Chondrocyte (in vitro differentiated cells): ENCODE data around the gene FAM131A. TPM values are rescaled to one million over a fixed set of nuclear protein-coding genes. Genes with fewer than 3 reads are reported as not detected.

ENCODE experiments used
- DNase-seq: peaks from one replicate; pipeline ENCODE4 v3.0.0; 2021; ENCODE audit warnings: mixed read lengths, low spot score
- H3K27ac Mint-ChIP-seq: one replicate; pipeline ENCODE4 v1.8.0; 2021; ENCODE audit warnings: mild to moderate bottlenecking, moderate library complexity, mixed read lengths; ENCODE audit not compliant: unreplicated experiment
- H3K27me3 Mint-ChIP-seq: 2 replicates; pipeline ENCODE4 v1.8.0; 2021; ENCODE audit warnings: low read depth, mixed read lengths
- H3K36me3 Mint-ChIP-seq: 2 replicates; pipeline ENCODE4 v1.8.0; 2021; ENCODE audit warnings: low read depth, mixed read lengths
- H3K4me1 Mint-ChIP-seq: 2 replicates; pipeline ENCODE4 v1.8.0; 2021; ENCODE audit warnings: low read depth, mild to moderate bottlenecking, mixed read lengths
- H3K4me3 Mint-ChIP-seq: one replicate; pipeline ENCODE4 v1.8.0; 2021; ENCODE audit warnings: mild to moderate bottlenecking, moderate library complexity, mixed read lengths; ENCODE audit not compliant: unreplicated experiment
- H3K9me3 Mint-ChIP-seq: 2 replicates; pipeline ENCODE4 v1.8.0; 2021; ENCODE audit warnings: low read depth, mixed read lengths
- CTCF ChIP-seq: fragments of 200-600 bp; sonication (generic); IDR thresholded peaks from 2 replicates; pipeline ENCODE4 v1.5.0; 2021; ENCODE audit warnings: antibody characterized with exemption, mild to moderate bottlenecking, moderate library complexity
- total RNA-seq: library from RNA; stranded (reverse); gene quantifications from 3 replicates; pipeline ENCODE4 v1.2.1, GENCODE V29; 2021

Gene FAM131A
- total RNA-seq, 1 donor from 2014 or later = 13.4 TPM

GRCh38 chr3:184305577-184305976 lies 31.8 kb upstream of the FAM131A start:
- DNase-seq = no peak
- Mint-ChIP-seq H3K27ac (no peak overlapping the region), H3K36me3 (peaks cover 63% of the 10 kb centered on the region), H3K4me3 (no peak overlapping the region), H3K4me1 (peaks cover 7% of the 10 kb centered on the region), H3K27me3 (no peaks in the 10 kb centered on the region), H3K9me3 (no peaks in the 10 kb centered on the region)
- peak; percentile 74 for TF ChIP-seq CTCF

GRCh38 chr3:184306341-184306972 lies 30.9 kb upstream of the FAM131A start:
- H3K9me3 Mint-ChIP-seq = no peaks in the 10 kb centered on the region
- H3K27ac Mint-ChIP-seq = no peak overlapping the region
- peaks cover 61% of the 10 kb centered on the region for H3K36me3 Mint-ChIP-seq
- DNase-seq = no peak
- no peak for TF ChIP-seq CTCF
- H3K4me3 Mint-ChIP-seq = no peak overlapping the region
- no peaks in the 10 kb centered on the region for H3K27me3 Mint-ChIP-seq
- H3K4me1 Mint-ChIP-seq = peaks cover 3% of the 10 kb centered on the region

- no peak overlapping the region for H3K4me3 Mint-ChIP-seq
- no peaks in the 10 kb centered on the region for H3K9me3 Mint-ChIP-seq
- H3K27me3 Mint-ChIP-seq = no peaks in the 10 kb centered on the region
- DNase-seq = no peak
- no peak for TF ChIP-seq CTCF
- peaks cover 52% of the 10 kb centered on the region for H3K36me3 Mint-ChIP-seq
- H3K27ac Mint-ChIP-seq = no peak overlapping the region
- H3K4me1 Mint-ChIP-seq = no peaks in the 10 kb centered on the region
These were observed 29.5 kb upstream of the FAM131A start for GRCh38 chr3:184307915-184308314.

GRCh38 chr3:184308744-184309143 lies 28.7 kb upstream of the FAM131A start:
- Mint-ChIP-seq H3K9me3 (no peaks in the 10 kb centered on the region), H3K27me3 (no peaks in the 10 kb centered on the region), H3K4me1 (no peaks in the 10 kb centered on the region), H3K36me3 (peaks cover 48% of the 10 kb centered on the region), H3K4me3 (no peak overlapping the region), H3K27ac (peak overlapping the region; percentile 25)
- TF ChIP-seq CTCF = no peak
- DNase-seq = no peak

GRCh38 chr3:184311633-184312032 lies 25.8 kb upstream of the FAM131A start:
- Mint-ChIP-seq H3K9me3 (no peaks in the 10 kb centered on the region), H3K27ac (no peak overlapping the region), H3K4me1 (peaks cover 8% of the 10 kb centered on the region), H3K36me3 (peaks cover 28% of the 10 kb centered on the region), H3K4me3 (no peak overlapping the region), H3K27me3 (no peaks in the 10 kb centered on the region)
- TF ChIP-seq CTCF = no peak
- DNase-seq = no peak
